ENCODE results near the gene PRM3. TPM values are rescaled to one million over a fixed set of nuclear protein-coding genes. Genes with fewer than 3 reads are reported as not detected.
"Not testable (repeated sequence)": the region's sequence is repeated elsewhere in the genome, so short reads cannot be mapped to it uniquely, and the experiment has no call there.

PRM3 gene
- total RNA-seq, 4 donors from 2014 or later: not detected

- H3K36me3 ChIP-seq: no peaks in the 10 kb centered on the region
- intact Hi-C loops (cut with DNase I; ENCODE audit: low total_unique reads): no loop called here
- H3K27ac ChIP-seq: no peak overlapping the region
- 88 to 92% methylated on average over 4 to 8 of the region's 8 CpGs for WGBS, 2 donors (ENCODE audit: low coverage in 1 of 2)
- TF ChIP-seq POLR2AphosphoS5 (IDR thresholded peaks at IDR 0.05): no peak
- no peak for TF ChIP-seq POLR2A (IDR thresholded peaks at IDR 0.05)
- TF ChIP-seq EP300 (IDR thresholded peaks at IDR 0.05; ENCODE audit: low read depth): no peak
- no peak for TF ChIP-seq CTCF (IDR thresholded peaks at IDR 0.05)
- H3K4me1 ChIP-seq: no peaks in the 10 kb centered on the region
- H3K27me3 ChIP-seq: no peaks in the 10 kb centered on the region
- no peaks in the 10 kb centered on the region for H3K9me3 ChIP-seq
- H3K4me3 ChIP-seq: no peak overlapping the region
- in situ Hi-C loops (cut with MboI; ENCODE audit: low pct_ligation_motif_present in 1 of 4, low pct_unique_long_range_greater_than_20kb in 1 of 4, low sequenced_read_pairs in 3 of 4): no loop called here
- no peak for DNase-seq
Observed at GRCh38 chr16:11290102-11290893, 16.9 kb upstream of the PRM3 start.

GRCh38 chr16:11289696-11290095 lies 16.3 kb upstream of the PRM3 start:
- DNase-seq; H3K27ac ChIP-seq; H3K4me1 ChIP-seq; H3K9me3 ChIP-seq; H3K36me3 ChIP-seq; intact Hi-C loops (cut with DNase I; ENCODE audit: low total_unique reads); H3K4me3 ChIP-seq; in situ Hi-C loops (cut with MboI; ENCODE audit: low pct_ligation_motif_present in 1 of 4, low pct_unique_long_range_greater_than_20kb in 1 of 4, low sequenced_read_pairs in 3 of 4); H3K27me3 ChIP-seq: not testable (repeated sequence)
- WGBS, 2 donors (ENCODE audit: low coverage in 1 of 2): 95% methylated on average over 4 of the region's 4 CpGs; no CpG with 5 or more reads in 1 of the 2 donors

GRCh38 chr16:11289202-11289601 lies 15.8 kb upstream of the PRM3 start:
- TF ChIP-seq EP300 (IDR thresholded peaks at IDR 0.05; ENCODE audit: low read depth) (no peak), POLR2AphosphoS5 (IDR thresholded peaks at IDR 0.05) (no peak), POLR2A (IDR thresholded peaks at IDR 0.05) (no peak), CTCF (IDR thresholded peaks at IDR 0.05) (no peak)
- intact Hi-C loops (cut with DNase I; ENCODE audit: low total_unique reads) (no loop called here), in situ Hi-C loops (cut with MboI; ENCODE audit: low pct_ligation_motif_present in 1 of 4, low pct_unique_long_range_greater_than_20kb in 1 of 4, low sequenced_read_pairs in 3 of 4) (no loop called here)
- Histone ChIP-seq H3K4me1 (no peaks in the 10 kb centered on the region), H3K9me3 (no peaks in the 10 kb centered on the region), H3K27me3 (no peaks in the 10 kb centered on the region), H3K36me3 (no peaks in the 10 kb centered on the region), H3K27ac (no peak overlapping the region), H3K4me3 (no peak overlapping the region)
- 94% methylated on average over 2 of the region's 2 CpGs; no CpG with 5 or more reads in 1 of the 2 donors for WGBS, 2 donors (ENCODE audit: low coverage in 1 of 2)
- DNase-seq: no peak

- no peak overlapping the region for H3K4me3 ChIP-seq
- no peaks in the 10 kb centered on the region for H3K27me3 ChIP-seq
- in situ Hi-C loops (cut with MboI; ENCODE audit: low pct_ligation_motif_present in 1 of 4, low pct_unique_long_range_greater_than_20kb in 1 of 4, low sequenced_read_pairs in 3 of 4) (no loop called here), intact Hi-C loops (cut with DNase I; ENCODE audit: low total_unique reads) (no loop called here)
- H3K36me3 ChIP-seq: no peaks in the 10 kb centered on the region
- DNase-seq: no peak
- no peak for TF ChIP-seq CTCF (IDR thresholded peaks at IDR 0.05)
- no peak for TF ChIP-seq POLR2A (IDR thresholded peaks at IDR 0.05)
- no peak for TF ChIP-seq EP300 (IDR thresholded peaks at IDR 0.05; ENCODE audit: low read depth)
- no peak for TF ChIP-seq POLR2AphosphoS5 (IDR thresholded peaks at IDR 0.05)
- no peaks in the 10 kb centered on the region for H3K4me1 ChIP-seq
- WGBS, 2 donors (ENCODE audit: low coverage in 1 of 2): 86 to 95% methylated on average over 2 of the region's 2 CpGs
- H3K27ac ChIP-seq: no peak overlapping the region
- no peaks in the 10 kb centered on the region for H3K9me3 ChIP-seq
Observed at GRCh38 chr16:11285842-11286241, 12.4 kb upstream of the PRM3 start.
